ENCODE data around the gene CADPS.

The CADPS gene

DNA sequence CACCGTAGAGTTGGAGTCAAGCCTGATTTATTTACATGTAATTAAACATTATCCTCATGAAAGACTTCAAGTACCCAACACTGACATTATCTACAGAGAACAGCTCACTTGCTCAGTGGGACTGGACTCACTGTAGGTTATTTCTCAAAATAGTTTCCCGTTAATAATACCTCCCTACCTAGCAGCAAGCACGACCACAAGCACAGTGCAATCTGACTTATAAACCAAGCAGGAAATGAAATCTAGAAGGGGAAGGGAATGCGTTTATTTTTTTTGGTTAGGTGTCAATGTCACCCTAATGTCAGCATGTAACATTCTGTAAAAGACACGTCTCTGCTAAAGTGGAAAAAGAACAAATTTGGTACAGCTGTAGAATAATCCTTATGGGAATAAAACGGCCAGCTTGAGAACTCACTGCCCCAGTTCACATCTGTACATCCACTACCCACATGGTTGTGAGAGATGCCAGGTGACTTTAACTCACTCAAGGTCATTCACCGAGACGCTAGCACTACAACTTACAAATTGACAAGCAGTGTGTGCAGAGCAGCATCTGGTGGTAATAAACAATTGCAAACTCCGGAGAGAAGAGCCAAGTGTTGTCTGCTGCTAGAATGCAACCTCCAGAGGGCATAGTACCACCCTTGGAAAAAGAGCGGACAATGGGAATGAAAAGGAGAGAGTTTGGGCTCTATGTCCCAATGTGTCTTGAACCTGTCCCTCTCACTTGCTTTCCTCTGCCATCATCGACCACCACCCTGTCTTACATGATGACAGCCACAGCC lies 242.5 kb downstream of the CADPS start:
- no peaks in the 10 kb centered on the region for H3K36me3 ChIP-seq
- H3K27me3 ChIP-seq (ENCODE audit: insufficient read depth, low read depth, severe bottlenecking): no peaks in the 10 kb centered on the region
- no peaks in the 10 kb centered on the region for H3K9me3 ChIP-seq (ENCODE audit: severe bottlenecking)
- TF ChIP-seq, protein P1, sequence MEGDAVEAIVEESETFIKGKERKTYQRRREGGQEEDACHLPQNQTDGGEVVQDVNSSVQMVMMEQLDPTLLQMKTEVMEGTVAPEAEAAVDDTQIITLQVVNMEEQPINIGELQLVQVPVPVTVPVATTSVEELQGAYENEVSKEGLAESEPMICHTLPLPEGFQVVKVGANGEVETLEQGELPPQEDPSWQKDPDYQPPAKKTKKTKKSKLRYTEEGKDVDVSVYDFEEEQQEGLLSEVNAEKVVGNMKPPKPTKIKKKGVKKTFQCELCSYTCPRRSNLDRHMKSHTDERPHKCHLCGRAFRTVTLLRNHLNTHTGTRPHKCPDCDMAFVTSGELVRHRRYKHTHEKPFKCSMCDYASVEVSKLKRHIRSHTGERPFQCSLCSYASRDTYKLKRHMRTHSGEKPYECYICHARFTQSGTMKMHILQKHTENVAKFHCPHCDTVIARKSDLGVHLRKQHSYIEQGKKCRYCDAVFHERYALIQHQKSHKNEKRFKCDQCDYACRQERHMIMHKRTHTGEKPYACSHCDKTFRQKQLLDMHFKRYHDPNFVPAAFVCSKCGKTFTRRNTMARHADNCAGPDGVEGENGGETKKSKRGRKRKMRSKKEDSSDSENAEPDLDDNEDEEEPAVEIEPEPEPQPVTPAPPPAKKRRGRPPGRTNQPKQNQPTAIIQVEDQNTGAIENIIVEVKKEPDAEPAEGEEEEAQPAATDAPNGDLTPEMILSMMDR (IDR thresholded peaks at IDR 0.05; ENCODE audit: low read depth, low read length): no peak
- no peak overlapping the region for H3K27ac ChIP-seq
- no peak overlapping the region for H3K4me3 ChIP-seq (ENCODE audit: low read depth, low read length)
- DNase-seq: no peak

DNA sequence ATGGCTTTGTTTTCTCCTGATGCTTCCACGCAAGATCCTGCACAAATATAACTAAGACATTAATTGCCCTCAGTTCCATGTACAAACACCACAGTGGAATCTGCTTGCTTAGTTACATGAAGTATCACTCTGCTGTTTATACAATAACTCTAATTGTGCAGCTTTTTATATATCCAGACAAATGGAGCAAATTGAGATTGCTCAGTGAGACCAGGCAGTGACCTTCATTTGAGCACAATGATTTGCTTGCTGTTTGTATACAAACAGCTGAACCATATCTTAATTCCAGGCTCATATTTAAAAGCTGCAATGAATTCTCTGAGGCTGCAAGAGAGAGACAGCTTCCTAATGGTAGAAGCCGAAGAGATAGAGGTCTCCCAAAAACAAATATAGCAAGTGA lies 243.7 kb downstream of the CADPS start:
- H3K27ac ChIP-seq: no peak overlapping the region
- H3K9me3 ChIP-seq (ENCODE audit: severe bottlenecking): no peaks in the 10 kb centered on the region
- H3K36me3 ChIP-seq: no peaks in the 10 kb centered on the region
- TF ChIP-seq, protein P1 (IDR thresholded peaks at IDR 0.05; ENCODE audit: low read depth, low read length): no peak
- no peaks in the 10 kb centered on the region for H3K27me3 ChIP-seq (ENCODE audit: insufficient read depth, low read depth, severe bottlenecking)
- DNase-seq: no peak
- no peak overlapping the region for H3K4me3 ChIP-seq (ENCODE audit: low read depth, low read length)

- H3K27me3 ChIP-seq (ENCODE audit: insufficient read depth, low read depth, severe bottlenecking): no peaks in the 10 kb centered on the region
- TF ChIP-seq, protein P1 (IDR thresholded peaks at IDR 0.05; ENCODE audit: low read depth, low read length): no peak
- H3K9me3 ChIP-seq (ENCODE audit: severe bottlenecking): no peaks in the 10 kb centered on the region
- DNase-seq: no peak
- H3K36me3 ChIP-seq: no peaks in the 10 kb centered on the region
- no peak overlapping the region for H3K27ac ChIP-seq
- no peak overlapping the region for H3K4me3 ChIP-seq (ENCODE audit: low read depth, low read length)
Observed at GRCh38 chr3:62630664-62631063, 244.6 kb downstream of the CADPS start.

DNA sequence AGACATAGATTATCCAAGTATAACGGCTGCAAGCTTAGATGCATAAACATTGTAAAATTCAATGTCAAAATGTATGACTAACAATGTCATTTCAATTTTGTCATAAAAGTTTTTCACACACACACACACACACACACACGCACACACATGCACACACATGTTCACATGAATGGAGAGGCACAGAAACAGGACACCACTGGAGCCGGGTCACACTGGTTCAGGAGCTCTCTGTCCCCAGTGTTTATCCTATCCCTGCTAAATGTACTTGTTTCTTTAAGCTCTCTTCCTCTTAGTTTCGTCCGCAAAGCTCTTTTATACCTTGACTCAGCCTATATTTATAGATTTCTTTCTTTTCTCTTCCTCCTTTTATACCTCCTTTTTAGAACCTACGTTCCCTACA lies 249.9 kb downstream of the CADPS start:
- TF ChIP-seq, protein P1 (IDR thresholded peaks at IDR 0.05; ENCODE audit: low read depth, low read length): no peak
- Histone ChIP-seq H3K36me3 (peaks cover 5% of the 10 kb centered on the region), H3K27me3 (ENCODE audit: insufficient read depth, low read depth, severe bottlenecking) (no peaks in the 10 kb centered on the region), H3K4me3 (ENCODE audit: low read depth, low read length) (no peak overlapping the region), H3K9me3 (ENCODE audit: severe bottlenecking) (no peaks in the 10 kb centered on the region), H3K27ac (no peak overlapping the region)
- DNase-seq: no peak

GRCh38 chr3:62624185-62624584 lies 251.0 kb downstream of the CADPS start:
- no peak for DNase-seq
- Histone ChIP-seq H3K4me3 (ENCODE audit: low read depth, low read length) (no peak overlapping the region), H3K36me3 (peaks cover 5% of the 10 kb centered on the region), H3K27me3 (ENCODE audit: insufficient read depth, low read depth, severe bottlenecking) (no peaks in the 10 kb centered on the region), H3K9me3 (ENCODE audit: severe bottlenecking) (no peaks in the 10 kb centered on the region), H3K27ac (no peak overlapping the region)
- TF ChIP-seq, protein P1 (IDR thresholded peaks at IDR 0.05; ENCODE audit: low read depth, low read length): no peak

Measured in WERI-Rb-1 (cell line).